ENCODE results near the gene LRRFIP1.
A peak's percentile ranks its signal among the peaks of the same experiment; 100 is the strongest.
"Not testable (repeated sequence)": the region's sequence is repeated elsewhere in the genome, so short reads cannot be mapped to it uniquely, and the experiment has no call there.

The LRRFIP1 gene

DNA sequence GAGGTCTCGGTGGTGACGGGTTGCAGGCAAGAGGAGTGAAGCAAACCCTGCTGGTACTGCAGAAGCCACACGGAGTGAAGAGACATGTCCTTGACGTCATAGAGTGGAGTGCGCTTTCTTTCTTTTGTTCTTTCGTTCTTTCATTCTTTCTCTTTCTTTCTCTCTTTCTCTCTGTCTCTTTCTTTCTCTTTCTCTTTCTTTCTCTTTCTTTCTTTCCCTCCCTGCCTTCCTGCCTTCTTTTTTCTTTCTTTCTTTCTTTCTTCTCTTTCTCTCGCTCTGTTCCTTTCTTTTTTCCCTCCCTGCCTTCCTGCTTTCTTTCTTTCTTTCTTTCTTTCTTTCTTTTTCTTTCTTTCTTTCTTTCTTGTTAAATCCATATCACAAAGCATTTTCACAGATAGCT, 39.2 kb downstream of the LRRFIP1 start:
- no peak for DNase-seq

DNA sequence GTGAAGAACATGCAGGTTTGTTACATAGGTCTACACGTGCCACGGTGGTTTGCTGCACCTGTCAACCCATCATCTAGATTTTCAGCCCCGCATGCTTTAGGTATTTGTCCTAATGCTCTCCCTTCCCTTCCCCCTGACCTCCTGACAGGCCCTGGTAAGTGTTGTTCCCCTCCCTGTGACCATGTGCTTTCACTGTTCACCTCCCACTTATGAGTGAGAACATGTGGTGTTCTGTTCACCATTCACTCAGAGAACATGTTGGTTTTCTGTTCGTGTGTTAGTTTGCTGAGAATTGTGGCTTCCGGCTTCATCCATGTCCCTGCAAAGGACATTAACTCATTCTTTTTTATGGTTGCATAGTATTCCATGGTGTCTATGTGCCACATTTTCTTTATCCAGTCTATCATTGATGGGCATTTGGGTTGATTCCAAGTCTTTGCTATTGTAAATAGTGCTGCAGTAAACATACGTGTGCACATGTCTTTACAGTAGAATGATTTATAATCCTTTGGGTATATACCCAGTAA, 39.7 kb downstream of the LRRFIP1 start:
- not testable (repeated sequence) for DNase-seq

GRCh38 chr2:237667893-237668292, 40.5 kb downstream of the LRRFIP1 start:
- DNase-seq, result no peak

DNA sequence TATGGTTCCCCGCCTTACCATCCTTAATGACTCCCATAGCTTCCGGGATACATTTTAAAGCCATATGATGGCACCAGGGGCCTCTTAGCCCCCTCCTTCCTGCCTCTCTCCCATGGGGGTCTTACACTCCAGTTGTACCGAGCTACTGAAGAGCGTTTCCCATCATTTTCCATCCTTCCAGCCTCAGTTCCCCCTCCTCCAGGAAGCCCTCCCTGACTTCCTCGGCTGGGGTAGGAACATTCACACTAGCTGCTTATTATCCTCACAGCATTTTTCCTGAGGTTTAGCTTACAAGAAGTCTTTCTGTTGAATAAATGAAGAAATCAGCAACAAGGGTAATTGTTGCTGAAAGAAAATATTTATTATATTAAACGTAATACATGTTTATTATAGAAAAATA, 41.1 kb downstream of the LRRFIP1 start:
- DNase-seq, result no peak

GRCh38 chr2:237669283-237669627, 41.9 kb downstream of the LRRFIP1 start:
- no peak for DNase-seq

GRCh38 chr2:237669628-237670392, 42.4 kb downstream of the LRRFIP1 start:
- DNase-seq, result no peak

- no peak for DNase-seq
Measured at GRCh38 chr2:237670641-237671040, 43.3 kb downstream of the LRRFIP1 start.

DNA sequence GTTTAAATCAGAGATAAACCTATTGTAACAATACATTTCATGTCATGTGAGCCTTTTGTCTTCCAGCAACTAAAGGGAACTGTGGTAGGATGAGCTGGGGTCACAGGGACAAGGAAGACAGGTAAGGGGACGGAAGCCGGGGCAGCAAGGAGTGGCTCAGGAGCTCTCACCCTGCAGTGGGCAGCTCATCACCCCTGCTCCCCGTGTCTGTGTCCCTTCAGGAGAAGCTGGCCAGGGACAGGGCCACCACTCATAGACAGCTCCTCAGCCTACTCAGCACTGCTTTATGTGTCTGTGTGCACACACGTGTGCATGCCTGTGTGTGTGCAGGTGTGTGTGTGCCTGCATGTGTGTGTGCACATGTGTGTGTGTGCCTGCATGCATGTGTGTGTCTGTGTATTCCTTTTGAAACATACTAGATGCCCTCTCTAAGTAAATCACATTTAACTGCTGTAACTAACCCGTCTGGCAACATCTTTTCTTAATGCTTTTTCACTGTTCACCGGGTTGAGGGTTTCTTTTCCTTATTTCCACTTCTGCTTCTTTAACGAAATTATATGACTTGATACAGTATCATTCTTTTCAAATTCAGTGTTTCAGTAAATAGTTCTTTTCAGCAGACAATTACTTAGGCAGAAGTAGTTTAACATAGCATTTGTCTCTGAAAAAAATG, 44.2 kb downstream of the LRRFIP1 start:
- DNase-seq, result no peak

DNA sequence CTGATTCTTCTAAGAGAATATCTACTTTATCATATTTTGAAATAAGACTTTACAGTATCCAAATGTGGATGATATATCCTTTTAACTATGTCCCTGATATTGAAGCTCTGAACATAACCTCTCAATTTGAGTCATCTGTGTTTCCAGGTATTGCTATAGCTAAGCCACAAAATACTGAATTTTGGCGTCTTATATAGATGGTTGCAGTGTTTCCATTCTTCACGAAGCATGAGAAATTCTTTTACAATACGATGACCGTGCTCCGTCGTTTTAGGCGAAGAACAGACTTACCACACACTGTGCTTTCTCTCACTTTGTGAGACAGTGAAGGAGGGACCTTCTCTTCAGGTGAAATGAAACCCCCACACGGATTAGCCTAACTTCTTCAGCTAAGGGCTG, 45.3 kb downstream of the LRRFIP1 start:
- no peak for DNase-seq

DNA sequence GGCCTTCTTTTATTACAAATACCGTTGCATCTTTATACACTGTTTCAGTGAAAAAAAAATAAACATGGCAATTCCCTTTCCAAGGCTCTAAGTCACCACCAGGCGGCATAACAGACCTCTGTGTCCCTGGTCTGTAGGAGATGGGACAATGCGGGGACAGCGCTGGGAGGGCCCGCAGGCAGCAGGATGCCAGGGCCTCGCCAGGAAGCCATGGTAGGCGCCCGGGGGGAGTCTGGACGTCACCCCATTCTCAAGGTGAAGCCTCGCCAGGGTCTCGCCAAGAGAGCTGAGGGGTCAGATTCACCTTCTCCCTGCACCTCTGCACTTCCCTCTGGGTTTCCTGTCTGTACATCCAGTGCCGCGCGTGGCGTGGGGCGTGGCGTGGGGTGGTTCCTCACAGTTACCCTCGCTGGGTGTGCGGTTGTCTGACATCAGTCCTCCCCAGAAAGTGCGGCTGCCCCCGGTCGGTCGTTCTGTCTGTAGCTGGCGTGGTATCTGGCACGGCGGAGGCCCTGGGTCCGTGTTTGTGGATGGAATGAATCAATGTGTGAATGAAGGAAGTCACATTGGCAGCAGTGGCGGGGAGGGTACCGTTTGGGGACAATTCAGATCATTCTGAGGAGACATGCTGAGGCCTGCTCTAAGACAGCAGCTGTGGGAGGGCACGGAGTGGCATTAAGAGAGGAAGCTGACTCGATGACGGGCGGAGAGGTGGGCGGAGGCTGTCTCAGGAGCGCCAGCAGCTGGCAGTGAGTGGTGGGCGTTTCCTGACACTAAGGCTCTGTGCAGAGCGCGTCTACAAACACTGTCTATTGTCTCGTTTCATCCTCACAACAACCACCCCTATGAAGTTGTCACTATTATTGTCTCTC, 46.0 kb downstream of the LRRFIP1 start:
- peak; percentile 90 for DNase-seq

DNA sequence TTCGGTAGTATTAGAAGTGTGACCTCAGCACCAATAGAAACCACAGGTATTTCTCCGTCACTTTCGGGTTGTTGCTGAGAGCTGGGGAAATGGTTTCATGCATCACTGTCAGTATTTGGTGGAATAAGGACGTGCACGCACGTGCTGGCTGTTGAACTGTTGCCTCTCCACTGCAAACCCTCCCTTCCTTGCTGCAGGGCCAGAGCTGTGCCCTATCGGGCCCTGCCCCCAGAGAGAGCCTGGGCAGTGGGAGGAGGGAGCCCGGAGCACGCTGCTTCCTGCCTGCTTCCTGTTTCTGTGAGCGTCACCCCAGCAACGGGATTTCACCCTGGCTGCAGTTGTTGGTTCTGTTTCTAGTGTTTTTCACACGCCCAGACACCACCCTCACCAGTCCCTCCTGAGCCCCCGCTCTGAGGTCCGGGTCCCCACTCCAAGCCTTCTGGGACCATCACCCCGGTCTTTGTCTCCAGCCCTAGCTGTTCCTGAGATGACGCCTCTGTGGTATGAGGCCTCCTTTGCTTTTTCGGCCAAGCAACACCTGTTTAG, 47.4 kb downstream of the LRRFIP1 start:
- peak; percentile 78 for DNase-seq

DNA sequence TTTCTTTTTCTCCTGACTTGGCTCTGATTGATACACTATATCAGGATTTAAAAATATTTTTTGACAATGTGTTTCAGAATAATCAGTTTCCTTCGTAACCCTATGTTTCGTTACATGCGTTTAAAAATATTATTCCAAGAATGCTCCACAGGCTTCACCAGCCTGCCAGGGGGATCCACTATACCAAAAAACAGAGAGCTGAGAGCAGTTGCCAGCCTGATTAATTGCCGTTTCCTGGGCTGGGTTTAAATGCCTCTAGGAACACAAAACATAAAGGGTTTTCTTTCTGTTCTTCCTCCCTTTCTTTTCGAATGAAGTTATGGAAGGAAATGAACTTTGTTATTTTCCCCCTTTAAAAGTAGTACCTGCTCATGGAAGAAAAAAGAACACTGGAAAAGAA, 47.9 kb downstream of the LRRFIP1 start:
- no peak for DNase-seq

GRCh38 chr2:237680702-237681478, 53.5 kb downstream of the LRRFIP1 start:
- no peak for DNase-seq

- no peak for DNase-seq
Measured at GRCh38 chr2:237682151-237682550, 54.8 kb downstream of the LRRFIP1 start.

DNA sequence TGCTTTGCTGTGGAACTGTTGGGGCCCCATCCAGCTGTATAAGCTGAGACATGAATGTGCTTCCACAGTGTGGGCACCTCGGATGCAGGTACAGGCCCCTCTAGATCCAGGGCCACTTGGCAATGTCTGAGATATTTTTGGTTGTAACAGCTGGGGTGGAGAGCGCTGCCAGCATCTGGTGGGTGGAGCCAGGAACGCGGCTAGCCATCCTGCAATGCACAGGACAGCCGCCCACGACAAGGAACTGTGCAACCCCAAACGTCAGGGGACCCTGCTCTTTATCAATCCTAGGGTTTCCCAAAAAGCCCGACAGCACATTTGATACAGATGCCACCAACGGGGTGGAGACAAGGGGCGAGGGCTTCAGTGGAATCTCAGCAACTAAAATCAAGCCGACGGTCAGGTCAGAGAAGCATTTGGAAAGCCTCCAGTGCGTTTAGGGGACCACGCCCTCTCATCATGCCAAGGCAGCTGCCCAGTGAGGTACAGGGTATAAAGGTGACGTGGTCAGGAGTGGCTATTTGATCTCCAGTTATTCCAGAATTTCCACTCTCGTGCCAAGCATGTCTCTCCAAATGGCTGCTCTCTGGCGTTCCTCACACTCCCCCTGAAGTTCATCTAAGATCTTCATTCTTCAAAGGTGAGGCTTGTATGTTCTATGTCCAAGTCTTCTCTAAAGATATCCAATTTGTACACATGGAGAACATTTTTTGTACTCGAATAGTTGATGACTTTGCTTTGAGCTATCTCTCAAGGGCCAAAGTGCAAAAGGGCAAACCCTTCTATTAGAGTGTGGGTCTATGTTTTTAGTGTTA, 55.7 kb downstream of the LRRFIP1 start:
- no peak for DNase-seq

GRCh38 chr2:237685408-237685807, 58.0 kb downstream of the LRRFIP1 start:
- DNase-seq, result no peak

GRCh38 chr2:237686659-237687136, 59.3 kb downstream of the LRRFIP1 start:
- no peak for DNase-seq

DNA sequence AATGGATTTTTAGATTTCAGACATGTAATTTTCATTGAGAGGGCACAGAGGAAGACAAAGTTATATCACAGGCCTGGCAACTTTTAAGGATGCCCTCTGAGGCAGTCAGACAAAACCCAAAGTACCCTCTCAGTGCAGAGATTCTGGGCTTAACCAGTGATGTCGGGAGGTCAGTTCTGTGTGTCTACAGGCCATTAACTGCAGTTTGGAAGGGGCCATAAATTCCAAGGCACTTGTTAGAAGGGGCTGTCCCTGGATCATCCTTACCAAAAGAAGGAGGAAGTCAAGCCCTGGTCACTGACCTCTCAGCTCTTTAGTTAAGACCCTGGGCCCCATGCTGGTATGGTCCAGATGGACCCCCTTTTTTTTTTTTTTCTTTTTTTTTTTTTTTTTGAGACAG, 60.7 kb downstream of the LRRFIP1 start:
- DNase-seq, result no peak

GRCh38 chr2:237688541-237688940, 61.2 kb downstream of the LRRFIP1 start:
- not testable (repeated sequence) for DNase-seq

DNA sequence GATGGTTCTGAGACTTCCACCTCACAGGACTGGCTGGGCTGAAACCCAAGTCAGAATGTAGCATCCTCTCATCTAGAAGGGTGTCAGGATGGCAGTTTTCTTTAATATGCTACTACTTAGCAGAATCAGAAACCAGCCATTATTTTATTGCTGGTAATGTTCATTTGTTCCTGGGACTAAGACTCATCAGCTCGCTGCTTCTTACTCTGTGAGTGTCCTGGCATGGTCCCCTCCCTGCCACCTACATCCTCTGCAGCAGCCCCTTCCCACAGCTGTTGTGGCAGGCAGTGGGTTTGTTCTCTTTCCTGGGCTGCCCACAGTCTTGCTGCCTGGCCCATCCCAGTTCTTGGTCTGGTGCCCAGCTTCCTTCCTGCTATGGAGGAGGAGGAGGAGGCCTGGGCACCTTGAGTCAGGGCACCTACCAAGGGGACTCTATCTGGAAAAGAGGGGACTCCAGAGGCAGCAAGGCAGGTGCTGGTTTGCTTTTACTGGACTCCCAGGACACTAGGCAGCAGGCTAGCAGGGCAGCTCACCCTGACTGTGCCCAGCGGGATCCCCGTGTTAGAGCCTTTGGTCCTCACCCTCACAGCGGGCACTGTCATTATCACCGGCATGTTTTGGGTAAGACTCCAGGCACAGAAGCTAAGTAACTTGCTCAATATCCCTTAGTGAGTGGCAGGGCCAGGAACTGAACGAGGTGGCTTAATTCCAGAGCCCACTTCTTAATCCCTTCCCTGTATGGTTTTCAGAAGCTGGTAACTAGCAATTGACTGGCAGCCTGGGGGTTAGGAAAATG, 62.1 kb downstream of the LRRFIP1 start:
- no peak for DNase-seq
